Right renal cortex interstitium (tissue), 3 donors: Measurements from ENCODE around the gene GGTA1. TPM values are rescaled to one million over a fixed set of nuclear protein-coding genes. Genes with fewer than 3 reads are reported as not detected.

Experiments
- DNase-seq, 3 donors: peaks; one replicate each; pipeline ENCODE4 v3.0.0-alpha.2; 2013; ENCODE audit warnings: low read depth in 3 of 3, low spot score in 2 of 3
- polyA plus RNA-seq, 3 donors: library from polyadenylated mRNA; unstranded; fragments of 120-200 nt; gene quantifications; one replicate each; pipeline ENCODE4 v1.2.1, GENCODE V29; 2013; ENCODE audit not compliant: insufficient read length in 3 of 3

Gene GGTA1
- polyA plus RNA-seq, 3 donors, result 6.2 to 6.7 (median 6.4) TPM

DNA sequence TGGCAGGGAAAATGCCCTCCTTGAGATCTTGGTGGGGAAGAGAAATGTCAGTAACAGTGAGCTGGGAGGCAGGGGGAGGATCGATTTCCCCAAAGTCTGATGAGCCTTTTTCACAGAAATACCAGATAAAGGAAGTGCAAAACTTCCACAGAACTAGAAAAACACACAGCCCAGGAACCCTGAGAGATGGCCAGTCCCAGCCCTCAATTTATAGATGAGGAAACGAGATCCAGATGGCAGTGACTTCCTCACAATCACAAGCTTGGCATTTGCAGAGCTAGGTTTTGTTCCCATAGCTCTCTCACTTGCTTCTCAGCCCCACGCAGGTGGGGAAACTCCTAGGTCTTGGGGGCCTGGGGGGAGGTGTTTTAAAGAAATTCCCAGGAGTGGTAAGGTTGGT, 3.8 kb upstream of the GGTA1 start:
- no peak for DNase-seq

GRCh38 chr9:121500165-121500478, 478 bp upstream of the GGTA1 start:
- DNase-seq, result no peak

- DNase-seq, result no peak
Observed at GRCh38 chr9:121499177-121499426, 542 bp downstream of the GGTA1 start.

DNA sequence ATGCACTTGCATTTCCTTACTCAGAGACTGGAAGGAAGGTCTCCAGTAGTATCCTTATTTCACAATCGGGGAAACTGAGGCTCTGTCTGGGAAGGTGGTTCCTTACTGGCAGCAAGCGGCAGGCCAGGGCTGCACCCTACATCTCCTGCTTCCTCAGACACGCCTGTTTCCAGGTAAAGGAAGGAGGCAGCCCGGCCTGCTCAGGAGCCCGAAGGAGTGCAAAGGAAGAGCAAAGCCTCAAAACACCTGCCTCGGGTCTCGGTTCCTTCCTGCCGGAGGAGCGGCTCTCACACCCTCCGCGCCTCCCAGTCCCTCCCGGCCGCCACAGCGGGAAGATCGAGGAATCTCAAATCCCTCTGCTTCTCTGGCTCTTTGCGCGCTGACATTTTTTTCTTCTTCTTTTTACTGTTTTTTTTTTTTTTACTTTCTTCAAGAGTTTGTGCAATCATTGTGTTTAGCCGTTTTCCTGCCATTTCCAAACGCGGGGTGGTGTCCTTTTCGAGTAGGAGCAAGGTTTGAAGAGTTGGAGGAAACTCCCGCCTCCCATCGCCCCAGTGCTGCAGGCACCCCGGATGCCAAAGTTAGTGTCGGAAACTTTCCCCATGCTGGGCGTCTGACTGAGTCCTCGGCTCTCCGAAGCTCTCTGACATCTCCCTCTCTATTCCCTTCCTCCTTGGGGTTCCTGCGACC, 1.0 kb downstream of the GGTA1 start:
- DNase-seq, result no peak

GRCh38 chr9:121498150-121498486, 1.5 kb downstream of the GGTA1 start:
- peak in 1 of 3 donors; percentile 74 for DNase-seq

DNA sequence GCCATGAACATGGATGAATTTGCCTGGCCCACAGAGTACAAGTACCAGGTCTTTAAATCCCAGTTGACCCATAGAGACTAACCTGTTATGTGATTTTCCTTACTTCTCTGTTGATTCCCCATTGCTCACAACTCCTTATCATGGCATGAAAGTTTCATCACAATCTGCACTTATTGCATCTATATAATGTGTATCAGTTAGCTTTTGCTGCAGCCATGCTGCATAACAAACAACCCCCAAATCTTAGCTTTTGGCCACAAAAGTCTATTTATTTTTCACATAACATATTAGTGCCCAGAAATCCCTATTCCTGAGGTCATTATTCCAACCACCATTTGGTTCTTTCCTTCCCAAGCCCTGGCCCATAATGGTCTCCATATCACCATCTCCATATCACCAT, 3.7 kb downstream of the GGTA1 start:
- no peak for DNase-seq

- DNase-seq, result no peak
Observed at GRCh38 chr9:121494192-121494591, 5.5 kb downstream of the GGTA1 start.

GRCh38 chr9:121491111-121491510, 8.5 kb downstream of the GGTA1 start:
- DNase-seq, result no peak

- no peak for DNase-seq
Observed at GRCh38 chr9:121489344-121489743, 10.3 kb downstream of the GGTA1 start.

- DNase-seq, result no peak
Observed at GRCh38 chr9:121486043-121486442, 13.6 kb downstream of the GGTA1 start.

DNA sequence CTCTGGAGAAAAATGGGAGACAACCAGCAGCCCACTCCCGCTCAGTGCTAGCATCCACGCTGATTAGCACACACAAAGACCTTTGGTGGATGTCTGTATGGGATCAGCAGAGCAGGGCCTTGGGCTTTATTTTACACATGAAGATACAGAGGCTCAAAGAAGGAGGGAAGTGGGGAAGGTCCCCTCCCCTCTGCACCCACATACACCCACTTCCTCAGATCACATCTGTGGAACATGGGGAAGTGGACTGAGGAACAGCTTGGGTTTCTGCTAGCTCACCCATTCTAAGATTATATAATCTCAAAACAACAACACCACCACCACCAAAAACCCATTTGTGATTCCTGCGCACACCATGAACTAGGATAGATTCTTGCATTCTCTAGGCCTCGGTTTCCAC, 14.0 kb downstream of the GGTA1 start:
- DNase-seq, result no peak

DNA sequence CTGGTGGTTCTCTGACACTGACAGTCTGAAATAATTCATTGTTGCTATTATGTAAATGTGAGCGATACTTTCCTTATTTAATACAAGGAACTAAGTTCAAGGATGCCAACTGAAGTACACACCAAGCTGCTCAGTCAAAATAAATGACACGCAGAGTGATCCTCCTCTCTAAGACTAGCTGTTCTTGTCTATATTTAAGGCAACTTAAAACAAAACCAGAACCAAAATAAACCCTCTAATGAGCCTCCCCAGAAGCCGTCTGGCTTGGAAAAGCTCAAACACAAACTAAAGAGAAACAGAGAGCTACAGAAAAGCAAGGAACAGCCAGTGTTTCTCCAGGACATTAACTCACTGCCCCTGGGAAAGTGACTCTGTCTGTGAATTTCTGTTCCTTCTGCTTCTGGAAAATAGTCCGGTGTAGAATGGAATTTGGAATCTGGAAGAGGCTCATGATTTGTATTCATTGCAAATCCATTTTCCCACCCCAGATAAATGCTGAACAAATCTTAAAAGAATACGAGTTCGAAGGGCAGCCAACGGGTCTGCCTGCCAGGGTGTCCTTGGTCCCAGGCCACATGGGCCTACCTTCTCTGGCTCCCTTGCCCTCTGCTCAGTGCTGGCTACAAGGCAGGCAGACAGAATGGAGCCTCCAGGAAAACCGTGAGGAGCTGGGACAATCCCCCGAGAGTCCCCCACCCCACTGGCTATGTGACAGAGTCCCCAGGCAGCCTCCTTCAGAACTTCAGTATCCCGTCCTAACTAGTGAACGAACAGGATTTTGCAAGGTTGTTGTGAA, 14.8 kb downstream of the GGTA1 start:
- DNase-seq, result no peak

DNA sequence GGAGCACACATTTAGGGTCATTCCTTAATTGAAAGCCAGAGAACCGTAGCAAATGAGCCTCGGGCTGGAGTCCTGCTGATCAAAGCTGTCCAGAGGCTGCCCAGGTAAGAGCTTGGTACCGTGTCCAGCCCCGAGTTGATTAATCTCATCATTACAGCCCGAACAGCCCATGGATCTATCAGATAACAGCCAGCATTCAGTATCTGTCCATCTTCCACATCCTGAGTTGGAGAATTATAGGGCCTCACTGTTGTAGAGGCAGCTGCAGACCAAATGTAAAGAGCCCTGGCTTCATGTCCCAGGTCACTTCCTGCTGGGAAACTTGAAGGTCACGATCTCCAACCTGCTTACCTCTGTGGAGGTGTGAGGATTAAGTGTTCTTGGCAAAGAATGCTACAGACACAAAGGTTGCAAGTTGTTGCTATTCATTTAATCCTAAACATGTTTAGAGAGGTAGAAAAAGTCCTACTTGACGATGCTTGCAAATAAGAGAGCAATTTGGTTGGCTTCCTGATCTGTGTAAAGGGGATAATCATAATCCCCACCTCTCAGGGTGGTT, 16.1 kb downstream of the GGTA1 start:
- no peak for DNase-seq

GRCh38 chr9:121483049-121483448, 16.6 kb downstream of the GGTA1 start:
- DNase-seq, result no peak

GRCh38 chr9:121478816-121479676, 20.6 kb downstream of the GGTA1 start:
- no peak for DNase-seq

DNA sequence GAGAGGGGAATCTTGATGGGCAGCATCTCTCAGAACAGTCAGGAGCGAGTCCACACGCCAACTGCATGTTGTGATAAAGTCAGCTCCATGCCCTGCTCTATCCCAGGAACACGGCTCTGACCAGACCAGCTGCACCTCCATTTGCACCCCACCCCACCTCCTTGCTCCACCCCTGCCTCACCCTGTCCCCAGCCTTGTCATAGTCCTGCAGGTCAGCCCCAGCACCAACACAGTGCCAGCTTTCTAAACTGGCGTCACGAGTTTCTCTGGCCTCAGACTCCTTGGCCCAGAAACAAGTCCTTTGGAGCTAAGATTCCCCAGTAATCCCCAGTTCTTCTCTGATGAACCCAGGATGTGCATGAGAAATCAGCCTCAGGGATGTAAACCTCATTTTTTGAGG, 23.5 kb downstream of the GGTA1 start:
- DNase-seq, result no peak

- DNase-seq, result no peak
Observed at GRCh38 chr9:121474231-121474947, 25.3 kb downstream of the GGTA1 start.

GRCh38 chr9:121473229-121473628, 26.4 kb downstream of the GGTA1 start:
- no peak for DNase-seq

- no peak for DNase-seq
Observed at GRCh38 chr9:121472446-121472845, 27.2 kb downstream of the GGTA1 start.

- DNase-seq, result no peak
Observed at GRCh38 chr9:121466142-121466541, 33.5 kb downstream of the GGTA1 start.

GRCh38 chr9:121464968-121465367, 34.7 kb downstream of the GGTA1 start:
- no peak for DNase-seq
